Measurements from ENCODE around the gene MYLK.

MYLK gene

DNA sequence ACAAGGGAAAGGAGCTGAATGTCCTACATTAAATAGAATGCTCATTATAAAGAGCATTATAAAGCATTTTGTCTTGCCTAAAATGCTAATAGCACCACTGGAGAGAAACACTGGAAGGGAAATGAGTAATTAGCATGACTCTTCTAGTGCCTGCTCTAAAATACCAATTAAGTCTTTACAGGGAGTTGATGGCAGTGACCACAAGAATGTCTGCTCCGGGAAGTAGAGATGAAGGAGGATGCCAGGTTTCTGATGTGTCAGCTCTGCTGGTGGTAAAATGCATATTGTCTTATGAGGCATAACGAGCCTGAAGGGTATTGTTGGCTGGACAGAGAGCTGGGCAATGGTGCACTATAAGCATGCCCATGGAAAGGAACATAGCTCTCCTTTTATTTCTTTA, 49.5 kb downstream of the MYLK start:
- Histone ChIP-seq H3K27ac (no peak overlapping the region), H3K4me1 (ENCODE audit: control insufficient read depth in 1 of 2, insufficient read depth in 1 of 2, low read depth in 1 of 2, low read length in 1 of 2) (no peaks in the 10 kb centered on the region)

GRCh38 chr3:123833398-123833785, 50.7 kb downstream of the MYLK start:
- no peaks in the 10 kb centered on the region for H3K9me3 ChIP-seq
- H3K36me3 ChIP-seq, result no peaks in the 10 kb centered on the region
- no peaks in the 10 kb centered on the region for H3K27me3 ChIP-seq
- H3K4me1 ChIP-seq (ENCODE audit: control insufficient read depth in 1 of 2, insufficient read depth in 1 of 2, low read depth in 1 of 2, low read length in 1 of 2), result no peaks in the 10 kb centered on the region
- H3K4me3 ChIP-seq (ENCODE audit: low read depth in 1 of 2, low read length in 1 of 2), result no peak overlapping the region
- TF ChIP-seq, protein P1, sequence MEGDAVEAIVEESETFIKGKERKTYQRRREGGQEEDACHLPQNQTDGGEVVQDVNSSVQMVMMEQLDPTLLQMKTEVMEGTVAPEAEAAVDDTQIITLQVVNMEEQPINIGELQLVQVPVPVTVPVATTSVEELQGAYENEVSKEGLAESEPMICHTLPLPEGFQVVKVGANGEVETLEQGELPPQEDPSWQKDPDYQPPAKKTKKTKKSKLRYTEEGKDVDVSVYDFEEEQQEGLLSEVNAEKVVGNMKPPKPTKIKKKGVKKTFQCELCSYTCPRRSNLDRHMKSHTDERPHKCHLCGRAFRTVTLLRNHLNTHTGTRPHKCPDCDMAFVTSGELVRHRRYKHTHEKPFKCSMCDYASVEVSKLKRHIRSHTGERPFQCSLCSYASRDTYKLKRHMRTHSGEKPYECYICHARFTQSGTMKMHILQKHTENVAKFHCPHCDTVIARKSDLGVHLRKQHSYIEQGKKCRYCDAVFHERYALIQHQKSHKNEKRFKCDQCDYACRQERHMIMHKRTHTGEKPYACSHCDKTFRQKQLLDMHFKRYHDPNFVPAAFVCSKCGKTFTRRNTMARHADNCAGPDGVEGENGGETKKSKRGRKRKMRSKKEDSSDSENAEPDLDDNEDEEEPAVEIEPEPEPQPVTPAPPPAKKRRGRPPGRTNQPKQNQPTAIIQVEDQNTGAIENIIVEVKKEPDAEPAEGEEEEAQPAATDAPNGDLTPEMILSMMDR (IDR thresholded peaks at IDR 0.05), result no peak
- no peak overlapping the region for H3K27ac ChIP-seq

More for the DNA sequence above, 49.5 kb downstream of the MYLK start:
- Histone ChIP-seq H3K9me3 (no peaks in the 10 kb centered on the region), H3K36me3 (no peaks in the 10 kb centered on the region), H3K4me3 (ENCODE audit: low read depth in 1 of 2, low read length in 1 of 2) (no peak overlapping the region), H3K27me3 (no peaks in the 10 kb centered on the region)
- TF ChIP-seq, protein P1 (IDR thresholded peaks at IDR 0.05), result no peak

DNA sequence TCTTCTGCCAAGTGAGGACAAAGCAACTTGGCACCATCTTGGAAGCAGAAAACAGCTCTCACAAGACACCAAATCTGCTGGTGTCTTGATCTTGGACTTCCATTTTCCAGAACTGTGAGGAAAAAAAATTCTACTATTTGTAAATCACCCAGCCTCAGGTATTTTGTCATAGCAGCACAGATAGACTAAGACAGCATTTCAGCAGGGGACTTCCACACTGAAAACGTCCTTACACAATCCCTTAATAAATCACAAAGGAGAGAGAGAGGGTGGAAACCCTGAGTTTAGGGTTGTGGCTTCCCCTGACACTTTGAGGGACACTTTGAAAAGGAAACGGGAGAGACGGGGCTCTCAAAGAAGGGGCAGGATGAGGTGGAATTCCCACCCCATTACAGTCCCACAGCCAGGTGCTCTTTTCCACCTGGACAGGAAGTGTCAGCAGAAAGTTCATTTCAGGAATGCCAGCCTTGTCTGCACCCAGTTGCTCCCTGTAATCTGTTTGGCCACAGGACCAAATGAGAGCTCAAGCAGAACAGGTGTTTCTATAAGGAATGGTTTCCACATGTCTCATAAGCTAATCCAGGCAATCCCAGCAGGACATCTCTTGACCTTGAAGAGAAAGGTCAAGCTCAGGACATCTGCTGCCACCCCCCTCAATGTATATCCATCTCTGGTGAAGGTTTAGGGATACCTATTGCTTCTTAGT, 51.3 kb downstream of the MYLK start:
- no peak overlapping the region for H3K4me3 ChIP-seq (ENCODE audit: low read depth in 1 of 2, low read length in 1 of 2)
- no peak overlapping the region for H3K27ac ChIP-seq
- no peaks in the 10 kb centered on the region for H3K9me3 ChIP-seq
- H3K36me3 ChIP-seq, result no peaks in the 10 kb centered on the region
- H3K4me1 ChIP-seq (ENCODE audit: control insufficient read depth in 1 of 2, insufficient read depth in 1 of 2, low read depth in 1 of 2, low read length in 1 of 2), result no peaks in the 10 kb centered on the region
- TF ChIP-seq, protein P1 (IDR thresholded peaks at IDR 0.05), result no peak
- no peaks in the 10 kb centered on the region for H3K27me3 ChIP-seq

GRCh38 chr3:123831420-123831819, 52.7 kb downstream of the MYLK start:
- Histone ChIP-seq H3K36me3 (no peaks in the 10 kb centered on the region), H3K27me3 (no peaks in the 10 kb centered on the region), H3K4me3 (ENCODE audit: low read depth in 1 of 2, low read length in 1 of 2) (no peak overlapping the region), H3K9me3 (peaks cover 9% of the 10 kb centered on the region), H3K27ac (no peak overlapping the region), H3K4me1 (ENCODE audit: control insufficient read depth in 1 of 2, insufficient read depth in 1 of 2, low read depth in 1 of 2, low read length in 1 of 2) (no peaks in the 10 kb centered on the region)
- TF ChIP-seq, protein P1 (IDR thresholded peaks at IDR 0.05), result no peak

DNA sequence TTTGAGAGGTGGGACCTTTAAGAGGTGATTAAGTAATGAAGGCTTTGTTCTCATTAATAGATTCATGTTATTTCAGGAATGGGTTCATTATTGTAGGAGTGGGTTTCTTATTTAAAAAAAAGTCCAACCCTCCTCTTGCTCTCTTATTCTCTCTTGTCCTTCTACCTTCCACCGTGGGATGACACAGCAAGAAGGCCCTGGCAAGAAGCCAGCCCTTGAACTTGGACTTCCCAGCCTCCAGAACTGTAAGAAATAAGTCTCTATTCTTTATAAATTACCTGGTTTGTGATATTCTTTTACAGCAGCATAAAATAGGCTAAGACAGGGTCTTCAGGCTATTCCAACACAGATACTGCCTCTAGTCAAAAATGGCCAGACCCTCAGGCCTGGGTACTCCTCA, 62.2 kb downstream of the MYLK start:
- H3K4me1 ChIP-seq (ENCODE audit: control insufficient read depth in 1 of 2, insufficient read depth in 1 of 2, low read depth in 1 of 2, low read length in 1 of 2), result no peaks in the 10 kb centered on the region
- no peak overlapping the region for H3K27ac ChIP-seq
- H3K36me3 ChIP-seq, result no peaks in the 10 kb centered on the region
- TF ChIP-seq, protein P1 (IDR thresholded peaks at IDR 0.05), result no peak
- H3K27me3 ChIP-seq, result no peaks in the 10 kb centered on the region
- H3K4me3 ChIP-seq (ENCODE audit: low read depth in 1 of 2, low read length in 1 of 2), result no peak overlapping the region
- H3K9me3 ChIP-seq, result peaks cover 12% of the 10 kb centered on the region
